Stimulated activated CD4-positive, alpha-beta T cell treated with anti-CD3 and anti-CD28 coated beads, TNF-alpha, amount 100 ng/mL, for 4 hours (primary cell): ENCODE data around the gene LAMC3.

Experiments
- DNase-seq, 3 experiments: peaks; one replicate each; pipeline ENCODE4 v3.0.0-alpha.2; 2020; ENCODE audit warnings: low read depth in 3 of 3

The LAMC3 gene

DNA sequence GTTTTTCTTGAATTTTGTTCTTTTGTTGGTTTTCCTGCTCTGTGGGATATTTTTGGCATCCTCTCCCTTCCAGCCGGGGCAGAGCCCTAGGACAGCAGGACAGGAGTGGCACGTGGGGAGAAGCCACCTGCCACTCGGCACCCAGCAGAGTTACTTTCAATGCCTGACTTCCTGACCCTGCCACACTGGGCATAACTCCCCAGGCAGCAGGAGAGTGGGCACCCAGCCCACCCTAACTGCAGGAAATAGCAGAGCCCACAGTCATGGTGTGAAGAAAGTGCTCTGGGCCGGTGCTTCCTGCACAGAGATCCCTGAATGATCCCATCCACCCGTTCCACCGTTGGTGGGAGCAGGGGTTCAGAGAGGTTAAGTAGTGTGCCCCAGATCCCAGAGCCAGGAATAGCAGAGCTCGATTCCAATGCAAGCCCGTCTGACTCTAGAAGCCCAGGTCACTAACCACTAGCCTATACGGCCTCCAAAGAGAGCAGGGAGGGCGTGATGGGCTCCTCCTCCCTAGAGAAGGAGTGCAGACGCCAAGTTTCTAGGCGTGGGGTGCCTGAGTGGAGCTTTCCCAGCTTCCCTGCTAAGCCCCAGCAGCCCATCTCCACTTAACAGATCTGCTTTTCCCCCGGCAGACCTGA lies 108.3 kb downstream of the LAMC3 start:
- DNase-seq: no peak

DNA sequence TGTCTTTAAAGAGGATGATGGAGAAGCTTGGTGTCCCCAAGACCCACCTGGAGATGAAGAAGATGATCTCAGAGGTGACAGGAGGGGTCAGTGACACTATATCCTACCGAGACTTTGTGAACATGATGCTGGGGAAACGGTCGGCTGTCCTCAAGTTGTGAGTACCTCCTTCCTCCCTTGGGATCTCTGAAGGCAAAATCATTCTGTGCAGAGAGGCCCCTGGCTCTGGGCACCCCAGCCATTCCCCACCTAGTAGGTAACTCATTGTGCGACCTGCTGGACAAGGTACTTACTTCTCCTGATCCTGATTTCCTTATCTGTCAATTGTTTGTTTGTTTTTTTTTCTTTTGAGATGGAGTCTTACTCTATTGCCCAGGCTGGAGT lies 108.8 kb downstream of the LAMC3 start:
- DNase-seq: no peak

DNA sequence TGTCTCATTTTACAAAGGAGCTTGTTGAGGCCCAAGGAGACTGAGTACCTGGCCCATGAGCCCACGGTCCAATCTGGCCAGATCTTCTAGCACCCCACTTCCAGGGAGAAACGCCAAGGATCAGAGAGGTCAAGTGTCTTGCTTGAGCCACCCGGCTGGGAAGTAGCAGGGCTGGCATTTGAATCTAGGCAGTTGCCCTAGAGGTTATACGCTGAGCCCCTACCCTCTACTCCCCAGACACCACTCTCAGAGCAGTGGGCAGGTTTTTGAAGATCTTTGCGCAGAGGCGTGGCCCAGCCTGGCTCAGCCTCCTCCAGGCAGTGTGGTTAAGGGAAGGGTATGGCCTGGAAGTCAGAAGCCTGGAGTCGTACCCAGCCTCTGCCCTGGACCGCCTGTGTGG lies 110.6 kb downstream of the LAMC3 start:
- DNase-seq: no peak

DNA sequence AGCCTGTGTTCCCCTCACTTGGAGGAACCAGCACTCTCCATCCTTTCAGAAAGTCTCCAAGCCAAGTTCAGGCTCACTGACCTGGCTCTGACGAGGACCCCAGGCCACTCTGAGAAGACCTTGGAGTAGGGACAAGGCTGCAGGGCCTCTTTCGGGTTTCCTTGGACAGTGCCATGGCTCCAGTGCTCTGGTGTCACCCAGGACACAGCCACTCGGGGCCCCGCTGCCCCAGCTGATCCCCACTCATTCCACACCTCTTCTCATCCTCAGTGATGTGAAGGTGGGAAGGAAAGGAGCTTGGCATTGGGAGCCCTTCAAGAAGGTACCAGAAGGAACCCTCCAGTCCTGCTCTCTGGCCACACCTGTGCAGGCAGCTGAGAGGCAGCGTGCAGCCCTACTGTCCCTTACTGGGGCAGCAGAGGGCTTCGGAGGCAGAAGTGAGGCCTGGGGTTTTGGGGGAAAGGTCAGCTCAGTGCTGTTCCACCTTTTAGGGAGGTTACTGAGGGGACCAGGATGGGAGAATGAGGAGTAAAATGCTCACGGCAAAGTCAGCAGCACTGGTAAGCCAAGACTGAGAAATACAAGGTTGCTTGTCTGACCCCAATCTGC lies 111.8 kb downstream of the LAMC3 start:
- DNase-seq: no peak

DNA sequence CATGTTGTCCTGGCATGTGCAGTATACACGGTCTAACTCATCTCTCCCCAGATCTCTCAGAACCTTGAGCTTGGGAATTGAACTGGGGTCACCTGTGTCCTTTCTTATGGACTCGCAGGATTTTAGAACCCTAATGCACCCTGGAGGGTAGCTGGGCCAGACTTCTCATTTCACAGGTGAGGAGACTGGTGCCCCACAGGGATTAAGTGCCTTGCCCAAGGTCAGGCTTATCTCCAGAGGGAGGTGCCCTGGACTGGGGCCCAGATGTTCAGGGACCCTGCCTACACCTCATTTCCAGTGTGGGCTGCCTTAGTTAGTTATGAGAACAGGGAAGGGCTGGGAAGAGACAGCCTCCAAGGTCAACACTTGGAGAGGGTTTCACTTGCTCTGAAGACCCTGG lies 112.4 kb downstream of the LAMC3 start:
- DNase-seq: no peak

DNA sequence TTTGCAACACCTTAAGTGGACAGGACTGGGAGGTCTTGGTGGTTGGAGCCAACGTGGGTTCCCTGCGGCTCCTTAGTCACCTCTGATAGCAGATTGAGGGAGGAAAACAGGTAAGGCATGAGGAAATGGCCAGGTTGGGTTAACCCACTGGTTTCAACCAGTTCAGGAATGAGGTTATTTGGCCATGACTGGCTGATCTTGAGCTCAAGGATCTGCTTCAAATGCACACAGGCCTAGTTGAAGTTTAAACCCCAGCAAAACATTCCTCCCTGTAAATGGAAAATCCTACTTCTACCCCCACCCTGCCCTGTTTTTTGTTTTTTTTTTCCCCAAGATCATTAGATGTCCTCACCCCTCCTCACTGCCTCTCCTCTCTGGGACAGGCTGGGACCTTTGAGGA lies 113.2 kb downstream of the LAMC3 start:
- no peak for DNase-seq

DNA sequence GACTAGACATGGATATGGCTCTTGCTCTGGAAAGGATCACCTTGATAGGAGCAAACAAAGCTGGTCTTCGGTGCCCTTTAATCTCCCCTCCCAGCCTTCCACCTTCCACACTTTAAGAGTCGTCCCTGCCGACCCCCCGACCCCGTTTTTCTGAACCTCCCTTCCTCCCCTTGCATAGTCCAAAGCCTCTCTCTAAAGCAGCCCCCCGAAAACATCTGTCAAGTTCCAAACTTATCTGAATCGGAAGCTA lies 116.0 kb downstream of the LAMC3 start:
- no peak for DNase-seq

DNA sequence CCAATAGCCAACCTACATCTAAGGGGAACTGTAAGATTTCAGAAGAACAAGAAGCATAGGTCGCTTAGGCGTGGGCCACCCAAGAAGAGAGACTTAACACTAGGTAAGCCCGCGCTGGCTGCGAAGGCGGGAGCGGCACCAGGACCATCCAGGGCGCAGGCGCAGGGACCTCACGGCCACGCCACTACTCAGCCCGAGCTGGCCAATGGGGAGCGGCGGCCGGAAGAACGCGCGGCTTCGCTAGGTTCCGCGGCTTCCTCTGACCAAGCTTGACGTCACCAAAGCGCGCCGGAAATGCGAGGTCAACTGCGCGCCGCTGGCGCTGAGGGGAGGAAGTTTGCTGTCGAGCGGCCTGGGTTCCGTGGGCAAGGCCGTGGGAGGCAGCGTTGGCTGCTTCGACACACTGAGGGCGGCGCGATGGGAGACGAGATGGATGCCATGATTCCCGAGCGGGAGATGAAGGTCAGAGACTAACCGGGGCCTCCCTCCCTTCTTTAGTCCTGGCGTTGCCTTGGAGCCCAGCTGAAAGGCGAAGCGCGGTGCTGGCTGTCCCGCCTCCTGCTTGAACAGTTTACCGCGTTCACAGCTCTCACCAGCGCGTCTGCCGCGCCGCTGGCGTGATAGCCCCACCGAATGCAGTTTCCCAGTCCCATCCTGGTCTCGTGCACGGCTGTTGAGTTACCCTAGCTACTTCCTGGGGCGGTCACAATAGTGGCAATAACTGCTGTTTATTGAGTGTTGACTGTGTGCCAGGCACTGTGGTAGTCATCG lies 116.5 kb downstream of the LAMC3 start, which contains the start of gene NUP214:
Gene NUP214 (plus strand): TSS at position 299 of the 771 bp plus-strand sequence. CDS start 119 bp downstream, at position 418.
- DNase-seq: peak; percentile 98 to 100 (median 99)

DNA sequence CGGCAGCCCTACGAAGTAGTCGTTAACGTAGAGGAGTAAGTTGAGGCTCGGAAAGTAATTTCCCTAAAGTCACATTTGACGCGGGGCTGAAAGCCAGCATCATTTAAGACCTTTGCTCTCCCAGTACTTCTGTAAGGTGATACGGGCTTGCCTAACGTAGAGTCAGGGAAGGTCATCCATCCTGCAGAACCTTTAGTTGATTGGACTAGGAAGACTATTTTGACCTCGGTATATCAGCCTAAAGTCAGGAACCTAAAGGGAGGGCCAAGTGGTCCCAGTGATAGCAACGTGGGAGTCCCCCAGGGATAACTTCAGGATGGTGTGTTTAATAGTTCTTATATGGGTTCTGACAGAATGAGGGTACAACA lies 117.1 kb downstream of the LAMC3 start:
- DNase-seq: no peak

DNA sequence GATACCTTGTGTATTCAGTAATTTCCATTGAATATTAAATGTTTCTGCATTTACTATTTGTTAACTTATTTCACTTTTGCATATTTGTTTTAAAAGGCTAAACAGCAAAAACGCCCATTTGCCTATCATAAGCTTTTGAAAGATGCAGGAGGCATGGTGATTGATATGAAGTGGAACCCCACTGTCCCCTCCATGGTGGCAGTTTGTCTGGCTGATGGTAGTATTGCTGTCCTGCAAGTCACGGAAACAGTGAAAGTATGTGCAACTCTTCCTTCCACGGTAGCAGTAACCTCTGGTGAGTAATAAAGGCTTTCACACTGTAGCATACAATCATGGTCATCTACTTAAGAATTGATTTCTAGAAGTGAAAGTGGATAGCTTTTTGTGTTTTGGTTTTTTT lies 120.2 kb downstream of the LAMC3 start:
- DNase-seq: no peak

DNA sequence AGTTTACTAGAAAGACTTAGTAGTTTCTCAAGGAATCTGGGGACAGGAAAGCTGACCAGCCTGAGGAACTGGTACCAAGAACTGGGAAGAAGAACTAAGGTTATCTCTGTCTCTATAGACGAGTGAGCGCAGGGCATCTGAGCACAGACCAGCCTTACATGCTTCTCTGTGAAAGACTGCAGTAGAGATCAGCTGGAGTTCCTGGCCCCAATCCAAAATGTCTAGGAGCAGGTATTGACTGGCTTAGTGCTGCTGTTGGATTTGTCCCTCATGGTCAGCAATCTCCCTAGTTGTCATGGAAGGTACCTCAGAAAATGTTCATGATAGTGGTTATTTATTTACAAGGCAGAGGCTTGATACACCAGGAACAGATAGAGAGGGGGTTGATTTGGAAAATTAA lies 129.7 kb downstream of the LAMC3 start:
- DNase-seq: no peak

DNA sequence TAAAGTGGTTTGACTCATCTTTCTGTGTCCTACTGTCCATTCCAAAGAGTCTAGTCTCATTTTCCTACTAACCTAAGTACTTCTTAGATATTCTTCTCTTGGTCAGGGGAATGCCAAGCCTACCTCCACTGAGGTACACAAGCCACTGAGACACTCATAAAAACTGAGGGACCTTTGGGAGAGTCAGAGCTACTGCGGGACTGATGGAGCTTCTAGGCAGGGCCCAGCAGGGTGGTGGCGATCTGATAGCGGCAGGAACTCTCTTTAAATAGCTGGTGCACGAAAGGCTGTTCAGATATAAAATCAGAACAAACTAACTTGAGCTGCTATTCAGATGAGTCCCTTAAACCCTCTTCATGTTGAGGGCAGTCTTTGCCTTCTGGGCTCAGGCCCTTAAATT lies 131.1 kb downstream of the LAMC3 start:
- DNase-seq: no peak

DNA sequence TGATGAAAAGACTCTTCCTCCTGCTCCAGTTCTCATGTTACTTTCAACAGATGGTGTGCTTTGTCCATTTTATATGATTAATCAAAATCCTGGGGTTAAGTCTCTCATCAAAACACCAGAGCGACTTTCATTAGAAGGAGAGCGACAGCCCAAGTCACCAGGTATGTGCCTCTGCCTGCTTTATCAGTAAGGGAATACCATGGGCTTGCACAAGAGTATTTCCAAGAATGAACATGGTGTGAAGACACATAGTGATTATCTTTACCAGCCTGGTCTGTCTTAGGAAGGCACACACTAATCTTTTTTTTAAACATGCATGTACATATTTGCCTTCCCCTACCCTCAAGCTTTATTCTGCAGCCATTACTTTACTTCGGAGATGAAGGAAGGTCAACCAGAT lies 131.6 kb downstream of the LAMC3 start:
- no peak for DNase-seq

DNA sequence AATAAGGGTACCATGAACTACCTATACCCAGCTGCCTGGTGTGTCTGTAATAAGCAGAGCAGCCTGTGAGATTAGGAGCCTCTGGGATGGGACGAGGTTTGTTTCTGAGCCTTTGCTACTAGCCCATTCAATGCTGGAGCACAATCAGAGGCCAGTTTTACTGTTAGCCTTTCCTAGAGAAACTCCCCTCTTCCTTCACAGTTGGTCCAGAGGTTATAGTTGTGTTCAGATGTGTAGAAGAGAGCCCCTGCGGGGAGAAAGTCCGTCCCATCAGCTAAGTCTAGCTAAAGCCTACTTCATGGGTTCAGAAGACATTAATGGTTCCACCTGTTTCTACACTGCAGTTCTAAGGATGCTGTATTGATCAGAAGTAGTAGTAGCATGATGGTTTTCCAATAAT lies 133.2 kb downstream of the LAMC3 start:
- no peak for DNase-seq
